Upper lobe of left lung (tissue), 6 donors: ENCODE data around the gene LETMD1. TPM values are rescaled to one million over a fixed set of nuclear protein-coding genes. Genes with fewer than 3 reads are reported as not detected.

Source experiments
- ATAC-seq, 2 donors: fragments of 200-7000 bp; cut with Tn5 transposase; one replicate each; pipeline ENCODE4 v1.9.1; 2022; ENCODE audit warnings: mild to moderate bottlenecking in 2 of 2, moderate library complexity in 2 of 2; ENCODE audit not compliant: low FRiP score in 2 of 2
- DNase-seq, 2 donors: peaks; one replicate each; pipeline ENCODE4 v3.0.0-alpha.2; 2019 to 2020
- H3K27ac ChIP-seq, 4 donors: fragments of 200-600 bp; sonication (generic); one replicate each; pipeline ENCODE4 v1.5.1; 2016 to 2019
- H3K27me3 ChIP-seq, 4 donors: fragments of 200-600 bp; sonication (generic); one replicate each; pipeline ENCODE4 v1.5.1; 2017 to 2019
- H3K36me3 ChIP-seq, 4 donors: fragments of 200-600 bp; sonication (generic); one replicate each; pipeline ENCODE4 v1.5.1; 2016 to 2019
- H3K4me1 ChIP-seq, 4 donors: fragments of 200-600 bp; sonication (generic); one replicate each; pipeline ENCODE4 v1.5.1; 2018 to 2019
- H3K4me3 ChIP-seq, 4 donors: fragments of 200-600 bp; sonication (generic); one replicate each; pipeline ENCODE4 v1.5.1; 2017 to 2019; ENCODE audit warnings: mild to moderate bottlenecking in 2 of 4, moderate library complexity in 1 of 4
- H3K9me3 ChIP-seq, 4 donors: fragments of 200-600 bp; sonication (generic); one replicate each; pipeline ENCODE4 v1.5.1; 2018 to 2019
- EP300 ChIP-seq, 4 donors: sonication (generic); formaldehyde crosslinking; IDR thresholded peaks; one replicate each; pipeline ENCODE4 v1.5.1; 2017; ENCODE audit warnings: antibody characterized with exemption in 4 of 4, control low read depth in 2 of 4
- POLR2A ChIP-seq, 4 donors: fragments of 450-650 bp; IDR thresholded peaks; one replicate each; pipeline ENCODE4 v1.5.1; 2016 to 2017; ENCODE audit warnings: antibody characterized with exemption in 4 of 4, mild to moderate bottlenecking in 2 of 4
- POLR2AphosphoS5 ChIP-seq, 2 donors: sonication (generic); formaldehyde crosslinking; IDR thresholded peaks; one replicate each; pipeline ENCODE4 v1.5.1; 2017; ENCODE audit warnings: antibody characterized with exemption in 2 of 2
- WGBS, 2 donors: methylation state at CpG; one replicate each; pipeline ENCODE4 v1.1.5; 2017 to 2018; 5-methylcytosine and 5-hydroxymethylcytosine counted together
- total RNA-seq, 6 donors: library from RNA; depleted of rRNA in 4 of 6; stranded (reverse); fragments of >200 nt in 4 of 6; gene quantifications; one replicate each; pipeline versions ENCODE4 v1.1.0 to v1.2.1, GENCODE V29; 2016 to 2021
- TF ChIP-seq, protein P1 (sequence below), 6 experiments: fragments of 450-650 bp in 4 of 6; fragments of 200-600 bp in 2 of 6; sonication (generic) in 2 of 6; IDR thresholded peaks; one replicate each; pipeline ENCODE4 v1.5.1; 2016 to 2019; ENCODE audit warnings: antibody characterized with exemption in 6 of 6
- donor health status: DM: no; HTN: no; CAD: no; lungs with moderate emphysema.
- donor health status: DM: no; HTN: yes; CAD: no; lungs with severe emphysema.

The LETMD1 gene
- total RNA-seq, 6 donors from 2014 or later: 36.3 to 98.9 (median 58.1) TPM

- WGBS, 2 donors: 85% methylated on average over 6 of the region's 6 CpGs
- peaks cover 7 to 82% (median 34%) of the 10 kb centered on the region in 4 donors for H3K36me3 ChIP-seq
Measured at GRCh38 chr12:51004504-51004903, 43.6 kb upstream of the LETMD1 start.

DNA sequence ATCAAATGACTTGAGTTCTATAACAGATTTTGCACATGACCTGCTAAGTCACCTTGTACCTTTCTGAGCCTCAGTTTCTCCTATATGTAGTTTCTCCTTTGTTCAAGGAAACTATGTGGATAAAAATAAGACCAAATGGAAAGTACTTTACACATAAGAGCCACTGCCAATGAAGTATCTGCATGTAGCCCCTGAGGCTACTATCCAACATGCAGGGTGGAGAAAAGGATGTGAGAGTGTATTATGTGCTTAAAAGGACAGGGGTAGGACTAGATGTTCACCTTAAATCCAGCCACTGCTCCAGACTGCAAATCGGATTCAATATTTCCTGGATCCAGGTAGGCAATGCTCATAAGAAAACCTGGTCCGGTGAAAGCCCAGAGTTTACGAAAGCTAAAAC lies 43.1 kb upstream of the LETMD1 start:
- DNase-seq (no peak), ATAC-seq (no peak)
- Histone ChIP-seq H3K27ac (peak overlapping the region in 2 of 4 donors; percentile 56 to 63), H3K27me3 (no peaks in the 10 kb centered on the region), H3K4me3 (no peak overlapping the region), H3K4me1 (peaks cover 3 to 27% (median 6%) of the 10 kb centered on the region in 4 donors), H3K9me3 (no peaks in the 10 kb centered on the region), H3K36me3 (peaks cover 7 to 77% (median 30%) of the 10 kb centered on the region in 4 donors)
- TF ChIP-seq EP300 (IDR thresholded peaks at IDR 0.05) (no peak), POLR2A (IDR thresholded peaks at IDR 0.05) (no peak)
- TF ChIP-seq, protein P1, sequence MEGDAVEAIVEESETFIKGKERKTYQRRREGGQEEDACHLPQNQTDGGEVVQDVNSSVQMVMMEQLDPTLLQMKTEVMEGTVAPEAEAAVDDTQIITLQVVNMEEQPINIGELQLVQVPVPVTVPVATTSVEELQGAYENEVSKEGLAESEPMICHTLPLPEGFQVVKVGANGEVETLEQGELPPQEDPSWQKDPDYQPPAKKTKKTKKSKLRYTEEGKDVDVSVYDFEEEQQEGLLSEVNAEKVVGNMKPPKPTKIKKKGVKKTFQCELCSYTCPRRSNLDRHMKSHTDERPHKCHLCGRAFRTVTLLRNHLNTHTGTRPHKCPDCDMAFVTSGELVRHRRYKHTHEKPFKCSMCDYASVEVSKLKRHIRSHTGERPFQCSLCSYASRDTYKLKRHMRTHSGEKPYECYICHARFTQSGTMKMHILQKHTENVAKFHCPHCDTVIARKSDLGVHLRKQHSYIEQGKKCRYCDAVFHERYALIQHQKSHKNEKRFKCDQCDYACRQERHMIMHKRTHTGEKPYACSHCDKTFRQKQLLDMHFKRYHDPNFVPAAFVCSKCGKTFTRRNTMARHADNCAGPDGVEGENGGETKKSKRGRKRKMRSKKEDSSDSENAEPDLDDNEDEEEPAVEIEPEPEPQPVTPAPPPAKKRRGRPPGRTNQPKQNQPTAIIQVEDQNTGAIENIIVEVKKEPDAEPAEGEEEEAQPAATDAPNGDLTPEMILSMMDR (IDR thresholded peaks at IDR 0.05): no peak
- WGBS, 2 donors: 90 to 93% methylated on average over 3 of the region's 3 CpGs

More at GRCh38 chr12:51004504-51004903, 43.6 kb upstream of the LETMD1 start:
- H3K4me3 ChIP-seq: no peak overlapping the region
- peaks cover 3 to 24% (median 4%) of the 10 kb centered on the region in 4 donors for H3K4me1 ChIP-seq
- no peak for DNase-seq
- H3K27ac ChIP-seq: peak overlapping the region in 1 of 4 donors; percentile 30
- ATAC-seq: no peak
- TF ChIP-seq POLR2A (IDR thresholded peaks at IDR 0.05) (no peak), POLR2AphosphoS5 (IDR thresholded peaks at IDR 0.05) (no peak), EP300 (IDR thresholded peaks at IDR 0.05) (no peak)
- TF ChIP-seq, protein P1 (IDR thresholded peaks at IDR 0.05): no peak
- no peaks in the 10 kb centered on the region for H3K9me3 ChIP-seq
- no peaks in the 10 kb centered on the region for H3K27me3 ChIP-seq

GRCh38 chr12:51005671-51006070 lies 42.5 kb upstream of the LETMD1 start:
- Histone ChIP-seq H3K27ac (peak overlapping the region in 3 of 4 donors; percentile 23 to 63 (median 56)), H3K27me3 (no peaks in the 10 kb centered on the region), H3K9me3 (no peaks in the 10 kb centered on the region), H3K36me3 (peaks cover 7 to 70% (median 24%) of the 10 kb centered on the region in 4 donors), H3K4me3 (no peak overlapping the region), H3K4me1 (peaks cover 3 to 29% (median 6%) of the 10 kb centered on the region in 4 donors)
- ATAC-seq (peak in 1 of 2 donors; percentile 68), DNase-seq (peak in 1 of 2 donors; percentile 38)
- 69 to 90% methylated on average over 3 of the region's 3 CpGs for WGBS, 2 donors
- TF ChIP-seq, protein P1 (IDR thresholded peaks at IDR 0.05): no peak
- no peak for TF ChIP-seq POLR2AphosphoS5 (IDR thresholded peaks at IDR 0.05)
- peak in 1 of 4 donors; percentile 10 for TF ChIP-seq POLR2A (IDR thresholded peaks at IDR 0.05)
- TF ChIP-seq EP300 (IDR thresholded peaks at IDR 0.05): no peak

GRCh38 chr12:51008329-51009055 lies 39.6 kb upstream of the LETMD1 start:
- Histone ChIP-seq H3K27me3 (no peaks in the 10 kb centered on the region), H3K4me3 (peak overlapping the region in 2 of 4 donors; percentile 5 to 13), H3K9me3 (no peaks in the 10 kb centered on the region), H3K36me3 (peaks cover 7 to 43% (median 16%) of the 10 kb centered on the region in 4 donors), H3K4me1 (peaks cover 24 to 55% (median 24%) of the 10 kb centered on the region in 4 donors), H3K27ac (peak overlapping the region; percentile 30 to 72 (median 53))
- no peak for ATAC-seq
- WGBS, 2 donors: 93 to 96% methylated on average over 1 of the region's 1 CpG
- TF ChIP-seq POLR2AphosphoS5 (IDR thresholded peaks at IDR 0.05): no peak
- TF ChIP-seq, protein P1 (IDR thresholded peaks at IDR 0.05): no peak
- no peak for TF ChIP-seq EP300 (IDR thresholded peaks at IDR 0.05)
- TF ChIP-seq POLR2A (IDR thresholded peaks at IDR 0.05): no peak
- DNase-seq: no peak
